Skeletal muscle cell (primary cell): Measurements from ENCODE around the gene PRKCH.
"Not testable (repeated sequence)": the region's sequence is repeated elsewhere in the genome, so short reads cannot be mapped to it uniquely, and the experiment has no call there.

Source experiments
- DNase-seq: peaks from one replicate; pipeline ENCODE4 v3.0.0-alpha.2; 2010; ENCODE audit warnings: low read depth
- H3K4me3 ChIP-seq: 2 replicates; pipeline ENCODE4 v1.5.1; 2011; ENCODE audit warnings: low read depth, mild to moderate bottlenecking, control low read depth, low read length, moderate library complexity

Gene PRKCH

DNA sequence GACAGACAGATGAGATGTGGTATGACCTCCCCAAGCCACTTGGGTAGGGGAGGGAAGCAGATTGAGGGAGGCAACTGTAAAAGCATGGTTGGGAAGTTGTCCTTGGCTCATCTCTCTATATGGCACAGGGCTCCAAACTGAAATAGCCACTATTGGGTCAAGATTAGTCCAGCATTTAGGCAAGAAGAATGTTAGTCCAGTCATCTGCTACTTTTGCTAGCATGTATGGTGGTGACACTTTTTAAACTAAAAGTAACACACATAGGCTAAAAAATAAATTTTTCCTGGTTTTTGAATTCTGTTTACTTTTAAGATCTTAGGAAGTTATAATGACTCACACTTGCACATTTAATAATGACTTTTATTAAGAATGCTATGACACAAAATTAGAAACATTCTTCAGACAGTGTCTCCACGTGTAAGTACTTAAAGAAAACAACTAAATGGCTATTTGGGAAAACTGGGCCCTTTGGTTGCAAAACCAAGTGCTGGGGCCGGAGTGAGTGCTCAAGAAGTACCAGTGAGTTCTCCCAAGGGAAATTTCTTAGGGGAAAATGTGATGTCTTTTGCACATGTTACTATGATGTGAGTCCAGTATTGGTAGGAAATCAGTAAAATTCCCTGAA lies 194.9 kb downstream of the PRKCH start:
- H3K4me3 ChIP-seq, result no peak overlapping the region
- no peak for DNase-seq

DNA sequence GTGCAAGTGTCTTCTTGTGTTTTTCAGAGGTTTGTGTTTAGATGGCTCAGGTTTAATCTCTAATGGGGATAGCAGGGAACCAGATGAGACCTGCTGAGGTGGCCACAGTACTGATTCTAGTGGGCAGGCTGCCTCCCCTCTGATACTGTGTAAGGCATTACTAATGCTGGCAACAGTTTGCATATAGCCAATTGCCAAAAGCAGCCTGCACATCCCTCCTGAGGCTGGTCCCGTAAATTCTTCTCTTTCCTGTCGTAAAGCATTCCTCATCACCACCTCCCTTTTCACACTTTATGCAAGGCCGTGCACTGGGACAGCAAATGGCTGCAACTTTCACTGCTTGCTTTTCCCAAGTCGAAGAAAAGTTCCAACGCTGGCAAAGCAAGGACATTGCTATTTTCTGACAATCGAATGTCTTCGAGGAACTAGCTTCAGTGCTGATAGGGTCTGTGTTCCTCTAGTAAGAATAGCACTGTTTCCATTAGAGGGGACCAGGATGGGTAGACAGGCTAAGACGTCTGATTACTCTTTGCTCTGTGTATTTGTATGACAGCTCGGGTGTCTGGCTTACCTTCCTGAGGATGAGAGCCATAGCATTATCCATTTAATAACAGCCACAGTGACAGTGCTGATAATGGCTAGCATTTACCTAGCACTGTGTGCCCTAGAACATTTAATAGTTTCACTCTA lies 195.7 kb downstream of the PRKCH start:
- no peak overlapping the region for H3K4me3 ChIP-seq
- no peak for DNase-seq

DNA sequence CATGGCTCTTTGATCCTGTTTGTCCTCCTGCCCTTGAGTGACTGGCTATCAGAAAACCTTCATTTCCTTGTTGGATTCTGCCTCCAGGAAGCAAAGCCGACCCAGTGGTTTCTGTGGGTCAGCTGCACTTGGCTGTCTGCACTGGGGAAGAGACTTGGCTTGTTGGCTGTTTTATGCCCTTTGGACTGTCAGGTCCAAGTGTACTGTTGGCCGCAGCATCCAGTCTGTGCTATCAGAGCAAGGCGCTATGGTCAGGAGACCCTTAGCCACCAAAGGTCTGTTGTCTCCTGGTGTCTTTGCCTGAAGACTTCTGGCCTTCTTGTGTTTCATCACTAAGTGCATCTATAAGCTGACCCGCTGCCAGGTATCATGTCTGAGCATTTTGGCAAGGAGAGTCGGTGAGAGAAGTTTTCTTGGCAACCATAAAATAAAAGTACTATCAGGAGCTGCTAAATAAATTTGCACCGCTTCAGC lies 196.6 kb downstream of the PRKCH start:
- H3K4me3 ChIP-seq, result no peak overlapping the region
- no peak for DNase-seq

DNA sequence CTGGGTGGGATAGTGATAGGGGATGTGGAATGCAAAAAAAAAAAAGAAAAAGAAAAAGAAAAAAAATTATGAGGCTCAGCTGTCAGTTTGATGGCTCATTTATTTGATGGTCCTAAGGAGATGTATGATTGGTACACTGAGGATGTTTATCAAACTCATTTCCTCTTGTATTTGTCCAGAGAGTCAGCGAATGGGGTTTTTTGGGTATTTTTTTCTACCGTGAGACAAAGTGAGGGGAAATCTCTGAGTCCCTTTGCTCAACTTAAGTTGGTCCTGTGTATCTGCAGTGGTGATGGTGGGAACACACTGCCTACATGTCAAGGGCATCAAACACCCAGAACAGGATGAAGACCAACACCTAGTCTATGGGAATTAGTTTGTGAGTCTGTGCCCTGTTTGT lies 197.0 kb downstream of the PRKCH start:
- DNase-seq, result no peak
- no peak overlapping the region for H3K4me3 ChIP-seq

DNA sequence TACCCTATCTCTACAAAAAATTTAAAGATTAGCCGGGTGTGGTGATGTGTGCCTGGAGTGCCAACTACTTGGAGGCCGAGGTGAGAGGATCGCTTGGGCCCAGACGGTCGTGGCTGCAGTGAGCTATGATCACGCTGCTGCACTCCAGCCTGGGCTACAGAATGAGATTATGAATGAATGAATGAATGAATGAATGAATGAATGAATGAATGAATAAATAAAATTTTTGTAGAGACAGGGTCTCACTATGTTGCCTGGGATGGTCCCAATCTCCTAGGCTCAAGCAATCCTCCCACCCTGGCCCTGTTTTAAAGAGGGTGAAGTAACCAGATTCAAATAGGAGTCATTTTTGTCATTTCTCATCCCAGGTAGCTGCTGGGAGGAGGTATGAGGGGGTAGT lies 197.7 kb downstream of the PRKCH start:
- DNase-seq, result no peak
- H3K4me3 ChIP-seq, result no peak overlapping the region

DNA sequence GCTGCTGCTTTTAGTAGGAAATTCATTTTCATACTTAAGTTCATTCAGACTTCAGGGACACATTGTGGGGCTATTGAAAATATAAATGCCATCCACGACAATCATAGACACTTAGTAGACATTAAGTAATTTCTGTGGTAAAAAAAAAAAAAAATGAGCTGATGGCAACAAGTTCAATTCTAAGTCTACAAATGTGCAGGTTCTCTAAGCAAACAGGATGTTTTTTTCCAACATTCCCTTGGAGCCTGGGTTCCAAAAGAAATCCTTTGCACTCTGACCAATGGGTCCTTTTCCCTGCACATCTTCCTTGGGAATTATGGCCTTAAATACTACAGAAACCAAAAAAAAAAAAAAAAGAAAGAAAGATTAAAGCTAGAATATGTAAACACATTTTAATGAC lies 198.4 kb downstream of the PRKCH start:
- H3K4me3 ChIP-seq, result no peak overlapping the region
- DNase-seq, result no peak

DNA sequence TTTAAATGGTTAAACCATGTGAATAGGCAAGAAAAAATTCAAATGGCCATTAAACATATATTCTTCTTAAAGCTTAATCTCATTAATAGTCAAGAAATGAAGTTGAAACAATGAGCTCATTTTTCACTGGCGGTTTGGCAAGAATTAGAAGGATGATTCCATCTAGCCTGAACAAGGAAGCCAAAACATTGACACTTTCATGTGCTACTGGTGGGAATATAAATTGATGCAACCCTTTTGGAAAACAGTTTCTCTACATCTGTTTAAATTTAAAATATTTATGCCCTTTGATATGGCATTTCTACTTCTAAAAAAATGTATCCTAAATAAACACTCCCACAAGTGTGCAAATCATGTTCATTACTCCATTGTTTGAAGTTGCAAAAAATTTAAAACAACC lies 199.2 kb downstream of the PRKCH start:
- no peak overlapping the region for H3K4me3 ChIP-seq
- DNase-seq, result no peak

DNA sequence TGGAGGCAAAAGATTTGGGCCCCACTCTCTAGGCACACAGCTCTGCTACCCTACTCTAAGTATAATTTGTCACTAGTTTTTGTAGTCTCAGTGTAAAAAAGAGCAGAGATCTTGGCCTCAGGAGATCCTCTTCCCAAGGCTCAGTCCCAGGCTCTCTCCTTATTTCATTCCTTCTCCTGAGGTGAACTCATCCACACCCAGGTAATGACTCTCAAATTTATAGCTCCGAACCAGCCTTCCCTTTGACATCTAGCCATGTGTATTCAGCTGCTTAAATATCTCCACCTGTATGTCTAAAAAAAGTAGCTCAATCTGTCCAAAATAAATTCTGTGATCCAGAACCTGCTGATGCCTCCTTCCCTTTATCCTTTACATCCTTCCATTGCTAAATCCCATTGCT lies 200.4 kb downstream of the PRKCH start:
- H3K4me3 ChIP-seq, result no peak overlapping the region
- DNase-seq, result no peak

DNA sequence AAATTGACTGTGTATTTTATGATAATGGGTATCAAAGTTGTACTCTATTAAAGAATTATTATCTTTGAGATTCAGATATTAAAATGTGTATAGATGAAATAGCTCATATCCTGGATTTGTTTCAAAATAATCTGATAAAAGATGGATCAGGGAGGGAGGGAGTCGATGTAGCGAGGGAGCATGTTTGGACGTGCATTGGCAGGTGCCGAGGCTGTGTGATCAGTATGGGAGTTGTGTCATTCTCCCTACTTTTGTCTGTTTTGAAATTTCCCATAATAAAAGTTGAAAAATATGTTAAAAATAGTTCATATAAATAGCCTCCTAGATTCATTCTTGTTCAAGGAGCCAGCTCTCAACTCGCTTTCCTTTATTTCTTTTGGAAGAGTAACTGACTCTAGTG lies 202.4 kb downstream of the PRKCH start:
- no peak for DNase-seq
- no peak overlapping the region for H3K4me3 ChIP-seq

DNA sequence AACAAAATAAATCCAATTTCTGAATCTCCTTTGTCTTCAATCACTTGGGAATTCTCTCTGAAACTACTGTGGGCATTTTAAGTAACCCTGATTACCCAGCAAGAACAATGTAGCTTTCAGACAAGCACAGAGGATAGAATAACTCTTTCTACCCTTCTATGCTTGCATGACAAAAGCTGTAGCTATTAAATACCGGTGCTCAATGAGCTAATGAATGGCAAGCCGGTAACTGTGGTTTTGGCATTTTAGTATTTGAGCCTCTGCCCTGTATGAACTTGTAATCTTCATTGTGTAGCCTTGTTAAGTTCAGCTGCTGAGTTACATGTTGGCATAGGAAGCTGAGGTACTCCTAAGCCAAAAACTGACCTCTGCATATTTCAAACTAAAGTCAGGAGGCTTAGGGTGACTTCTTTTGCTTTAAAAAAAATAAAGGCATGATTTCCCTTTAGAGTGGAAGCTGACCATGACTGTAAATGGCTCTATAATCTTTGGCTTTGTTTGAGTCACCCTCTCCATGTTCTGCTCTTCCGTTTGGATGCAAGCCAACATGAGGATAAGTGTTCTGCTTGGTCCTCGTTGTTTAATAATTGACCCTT lies 202.9 kb downstream of the PRKCH start:
- no peak overlapping the region for H3K4me3 ChIP-seq
- no peak for DNase-seq

DNA sequence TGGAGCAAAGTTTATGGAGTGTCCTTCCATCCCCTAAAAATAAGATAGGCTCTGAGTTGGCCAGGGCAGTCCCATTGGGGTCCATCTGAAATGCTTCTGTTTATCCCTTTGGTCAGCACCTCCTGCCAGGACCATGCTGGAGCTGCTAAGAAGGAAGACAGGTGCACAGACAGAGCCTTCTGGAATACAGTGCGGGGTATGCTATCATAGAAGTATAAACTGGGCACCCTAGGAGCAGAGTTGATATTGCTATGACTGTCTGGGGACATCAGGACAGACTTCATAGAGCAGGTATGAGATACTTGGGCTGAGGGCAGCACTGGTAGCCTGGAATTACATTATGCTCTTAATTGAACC lies 203.5 kb downstream of the PRKCH start:
- H3K4me3 ChIP-seq, result no peak overlapping the region
- no peak for DNase-seq

DNA sequence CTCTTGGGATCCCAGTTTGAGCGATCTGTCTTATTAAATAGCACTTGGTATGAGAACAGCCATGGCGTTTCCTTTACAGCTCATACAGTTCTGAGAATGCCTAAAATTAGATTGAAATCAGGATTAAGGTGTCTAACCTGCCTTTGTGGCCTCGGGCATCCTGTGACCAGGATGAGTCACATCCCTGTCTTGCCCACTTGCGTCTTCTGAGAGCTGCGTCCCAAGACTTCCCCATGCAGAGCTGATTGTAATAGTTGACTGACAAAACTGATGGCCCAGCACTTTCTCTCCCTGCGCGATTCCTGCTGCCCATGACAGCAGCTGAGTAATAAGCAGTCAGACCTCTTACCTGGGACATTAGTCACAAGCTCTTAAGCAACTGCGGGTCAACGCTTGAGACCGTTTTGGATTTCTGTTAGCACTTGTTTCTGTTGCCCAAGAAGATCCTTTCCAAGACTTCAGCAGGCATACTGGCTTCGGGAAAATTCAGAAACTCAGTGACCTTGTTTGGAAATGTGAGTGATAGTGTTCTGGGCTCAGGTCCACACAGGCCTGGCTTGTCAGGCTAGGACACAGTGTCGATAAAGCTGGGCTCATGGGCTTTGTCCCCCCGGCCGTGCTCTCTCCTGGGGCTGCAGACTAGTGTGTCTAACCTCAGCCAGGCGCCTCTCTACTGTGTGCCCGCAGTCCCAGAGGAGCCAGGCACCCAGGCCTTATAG lies 204.1 kb downstream of the PRKCH start:
- no peak overlapping the region for H3K4me3 ChIP-seq
- peak; percentile 73 for DNase-seq

DNA sequence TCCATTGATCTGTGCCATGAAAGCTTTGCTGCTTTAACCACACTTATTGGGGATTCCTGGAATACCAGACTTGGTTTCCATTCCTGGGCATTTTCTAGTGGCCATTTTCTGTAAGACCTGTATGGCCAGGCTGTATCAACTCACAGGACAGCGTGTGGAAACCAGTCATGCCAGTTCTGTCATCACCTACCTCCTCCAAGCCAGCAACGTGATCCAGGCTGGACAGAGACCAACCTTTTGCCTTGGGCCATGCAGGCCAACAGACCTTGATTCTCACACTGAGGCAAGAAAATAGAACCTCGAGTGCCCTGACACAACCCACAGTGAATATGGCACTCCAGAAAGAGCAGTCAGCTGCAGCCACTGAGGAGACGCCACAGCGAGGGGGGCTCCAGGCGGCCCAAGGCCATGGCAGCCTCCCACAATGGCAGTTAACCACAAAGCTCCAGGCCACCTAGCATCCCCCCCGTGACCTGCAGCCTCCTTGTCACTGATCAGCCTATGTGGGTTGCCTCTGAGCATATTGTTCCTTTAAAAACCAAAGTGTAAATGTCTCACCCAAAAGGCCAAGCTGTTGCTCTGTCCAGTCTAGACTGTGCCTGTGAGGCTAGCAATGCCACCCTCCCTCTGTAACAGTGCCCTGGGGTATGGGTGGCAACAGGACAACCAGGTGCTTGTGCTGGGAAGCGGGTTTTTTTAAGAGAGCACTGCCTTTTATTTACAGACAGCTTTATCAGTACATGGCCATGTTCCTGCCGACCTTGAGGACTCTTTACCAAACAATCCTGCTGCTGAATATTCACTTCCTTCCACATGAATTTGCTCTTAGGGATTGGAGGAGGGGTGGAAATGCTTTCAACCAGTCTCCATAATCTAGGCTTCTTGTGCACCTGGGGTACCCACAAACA lies 205.3 kb downstream of the PRKCH start:
- no peak for DNase-seq

DNA sequence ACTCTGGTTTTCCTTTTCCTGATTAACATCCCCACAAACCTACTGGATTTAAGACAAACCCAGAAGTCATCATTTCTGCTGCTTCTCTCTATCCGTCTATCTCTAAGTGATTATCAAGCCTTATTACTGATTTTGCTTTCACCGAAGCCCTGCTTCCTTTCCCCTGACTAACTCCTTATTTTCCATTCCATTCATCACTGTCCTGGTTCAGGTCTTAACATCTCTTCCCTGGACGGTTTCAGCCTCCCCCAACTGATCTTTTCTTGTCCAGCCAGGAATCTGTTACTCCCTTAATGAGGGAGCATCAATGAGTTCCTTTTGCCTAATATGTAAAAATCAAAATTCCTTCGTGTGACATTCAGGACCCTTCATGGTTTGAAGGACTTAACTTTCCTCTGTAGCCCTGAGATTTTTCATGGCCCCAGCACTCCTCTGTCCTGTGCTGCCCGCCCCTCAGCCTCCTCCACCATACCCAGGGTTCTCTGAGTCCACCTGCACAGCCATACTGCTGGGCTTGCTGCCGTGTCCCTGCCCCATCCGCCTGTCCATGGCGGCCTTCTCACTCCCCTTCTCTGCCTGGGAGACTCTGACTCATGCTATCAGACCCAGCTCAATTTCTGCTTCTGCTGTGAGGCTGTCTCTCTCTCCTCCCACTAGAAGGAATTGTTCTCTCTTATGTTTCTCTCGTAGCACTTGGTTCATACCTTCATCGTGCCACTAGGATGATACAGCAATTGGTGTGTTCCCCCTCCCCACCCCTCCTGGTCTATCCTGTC lies 206.1 kb downstream of the PRKCH start:
- DNase-seq, result peak; percentile 70
- H3K4me3 ChIP-seq, result no peak overlapping the region

More for the DNA sequence above, 205.3 kb downstream of the PRKCH start:
- no peak overlapping the region for H3K4me3 ChIP-seq

DNA sequence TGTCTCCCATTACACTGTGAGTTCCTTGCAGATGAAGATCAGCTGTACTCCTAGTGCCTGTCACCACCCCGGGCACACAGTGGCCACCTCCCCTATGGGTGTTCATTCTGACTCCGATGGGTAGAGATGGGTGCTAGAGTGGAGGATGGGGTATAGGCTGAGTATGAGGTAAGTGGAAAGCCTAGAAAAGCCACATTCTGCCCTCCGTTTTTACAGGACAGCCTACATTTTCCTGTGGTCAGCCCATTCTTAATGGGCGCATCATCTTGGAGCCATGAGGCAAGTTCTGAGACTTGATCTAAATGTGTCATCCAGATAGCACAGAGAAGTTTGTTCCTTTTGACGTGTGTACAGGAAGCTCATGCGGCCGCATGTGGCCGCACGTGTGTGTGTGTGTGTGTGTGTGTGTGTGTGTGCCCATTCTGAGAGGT lies 207.2 kb downstream of the PRKCH start:
- DNase-seq, result peak; percentile 90
- H3K4me3 ChIP-seq, result no peak overlapping the region

DNA sequence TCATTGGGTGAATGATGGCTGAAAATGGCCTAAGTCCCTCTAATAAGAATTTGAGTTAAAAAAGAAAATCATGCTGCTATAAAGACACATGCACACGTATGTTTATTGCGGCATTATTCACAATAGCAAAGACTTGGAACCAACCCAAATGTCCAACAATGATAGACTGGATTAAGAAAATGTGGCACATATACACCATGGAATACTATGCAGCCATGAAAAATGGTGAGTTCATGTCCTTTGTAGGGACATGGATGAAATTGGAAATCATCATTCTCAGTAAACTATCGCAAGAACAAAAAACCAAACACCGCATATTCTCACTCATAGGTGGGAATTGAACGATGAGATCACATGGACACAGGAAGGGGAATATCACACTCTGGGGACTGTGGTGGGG lies 208.0 kb downstream of the PRKCH start:
- not testable (repeated sequence) for DNase-seq, H3K4me3 ChIP-seq

DNA sequence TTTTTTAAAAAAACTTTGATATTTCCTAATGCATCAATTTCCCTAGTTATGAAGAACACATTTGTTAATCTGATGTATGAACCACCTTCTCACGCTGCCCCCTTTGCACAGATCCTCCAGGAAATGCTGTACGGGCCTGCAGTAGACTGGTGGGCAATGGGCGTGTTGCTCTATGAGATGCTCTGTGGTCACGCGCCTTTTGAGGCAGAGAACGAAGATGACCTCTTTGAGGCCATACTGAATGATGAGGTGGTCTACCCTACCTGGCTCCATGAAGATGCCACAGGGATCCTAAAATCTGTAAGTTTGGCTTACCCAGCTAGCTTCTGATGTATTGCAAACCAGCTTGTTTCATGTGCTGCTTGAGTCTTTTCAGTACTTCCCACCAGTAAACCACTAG lies 208.9 kb downstream of the PRKCH start:
- H3K4me3 ChIP-seq, result no peak overlapping the region
- DNase-seq, result no peak

DNA sequence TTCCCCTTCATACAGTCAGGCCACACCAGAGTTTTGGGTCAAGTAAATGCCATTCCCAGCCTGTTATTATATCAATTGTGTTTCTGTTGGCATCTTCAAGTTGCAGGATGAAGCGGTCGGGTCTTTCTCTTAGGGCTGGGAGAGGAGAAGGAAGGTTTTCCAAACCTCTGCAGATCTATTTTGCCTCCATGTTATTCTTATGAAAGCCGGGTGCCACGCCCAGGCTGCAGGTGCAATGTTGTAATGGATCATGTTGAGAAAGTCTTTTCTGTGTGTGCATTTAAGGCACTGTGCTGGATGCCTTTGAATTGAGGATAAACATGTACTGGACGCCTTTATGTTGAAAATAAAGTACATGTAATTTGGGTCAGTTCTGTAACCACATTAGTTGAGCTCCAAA lies 209.5 kb downstream of the PRKCH start:
- no peak for DNase-seq
- no peak overlapping the region for H3K4me3 ChIP-seq
